Nephron progenitor cell (in vitro differentiated cells): ENCODE data around the gene EYA2.

ENCODE experiments used
- DNase-seq: peaks from one replicate; pipeline ENCODE4 v3.0.0; 2021
- H3K27ac Mint-ChIP-seq: 2 replicates; pipeline ENCODE4 v1.8.0; 2021; ENCODE audit warnings: mild to moderate bottlenecking, moderate library complexity, mixed read lengths
- H3K27me3 Mint-ChIP-seq: 2 replicates; pipeline ENCODE4 v1.8.0; 2021; ENCODE audit warnings: mild to moderate bottlenecking, low read depth, mixed read lengths; ENCODE audit not compliant: poor library complexity
- H3K36me3 Mint-ChIP-seq: 2 replicates; pipeline ENCODE4 v1.8.0; 2021; ENCODE audit warnings: low read depth, mixed read lengths
- H3K4me1 Mint-ChIP-seq: 2 replicates; pipeline ENCODE4 v1.8.0; 2021; ENCODE audit warnings: mixed read lengths
- H3K4me3 Mint-ChIP-seq: 2 replicates; pipeline ENCODE4 v1.8.0; 2021; ENCODE audit warnings: mild to moderate bottlenecking, moderate library complexity, mixed read lengths
- H3K9me3 Mint-ChIP-seq: 2 replicates; pipeline ENCODE4 v1.8.0; 2021; ENCODE audit warnings: mild to moderate bottlenecking, moderate library complexity, mixed read lengths
- CTCF ChIP-seq: fragments of 200-600 bp; sonication (generic); IDR thresholded peaks from 2 replicates; pipeline ENCODE4 v1.5.0; 2021; ENCODE audit warnings: antibody characterized with exemption

The EYA2 gene

DNA sequence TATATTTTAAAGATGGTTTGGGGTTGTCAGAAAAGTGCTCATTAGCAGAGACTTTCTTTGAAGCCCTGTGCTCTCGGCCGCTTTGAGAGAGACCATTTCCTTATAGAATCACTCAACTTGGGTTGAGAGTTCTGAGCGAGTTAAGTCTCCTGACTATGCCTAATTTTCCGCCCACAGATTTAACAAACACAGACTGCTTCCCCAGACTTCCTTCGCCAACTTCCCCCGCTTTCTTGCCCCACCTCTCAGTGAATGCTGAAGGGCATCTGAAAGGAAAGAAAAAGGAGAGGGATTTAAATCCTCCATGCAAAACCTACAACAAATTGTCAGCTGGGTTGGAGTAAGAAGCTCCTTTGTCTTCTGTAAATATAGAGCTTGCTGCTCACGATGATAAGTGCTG is 224.0 kb downstream of the EYA2 start:
- peak overlapping the region; percentile 81 for H3K27ac Mint-ChIP-seq

DNA sequence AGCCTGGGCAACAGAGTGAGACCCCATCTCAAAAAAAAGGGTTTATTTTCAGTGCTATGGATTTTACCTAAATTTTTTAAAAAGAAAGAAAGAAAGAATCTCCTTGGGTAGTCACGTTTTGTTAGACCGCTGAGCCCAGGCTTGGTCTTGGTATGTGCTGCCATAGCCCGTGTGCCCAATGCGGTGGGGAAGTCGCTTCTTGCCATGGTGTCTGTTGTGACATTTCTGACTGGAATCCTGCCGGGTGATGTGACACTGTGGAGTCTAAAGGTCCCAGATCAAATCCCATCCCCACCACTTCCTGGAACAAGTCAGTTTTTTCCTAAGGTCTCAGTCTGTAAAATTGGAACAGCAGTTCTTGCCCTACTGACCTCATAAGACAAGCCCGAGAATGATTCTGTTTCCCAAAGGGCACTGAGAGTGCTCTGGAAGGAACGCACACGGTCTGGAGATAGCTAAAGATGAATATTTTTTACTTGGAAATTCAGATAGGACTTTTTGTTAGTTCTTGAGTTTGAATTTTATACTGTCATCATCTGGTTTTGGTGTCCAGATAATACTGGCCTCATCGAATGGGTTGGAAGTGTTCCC is 225.8 kb downstream of the EYA2 start:
- Mint-ChIP-seq H3K36me3 (no peaks in the 10 kb centered on the region), H3K4me1 (peaks cover 37% of the 10 kb centered on the region), H3K9me3 (no peaks in the 10 kb centered on the region), H3K27ac (no peak overlapping the region), H3K27me3 (peaks cover under 1% of the 10 kb centered on the region), H3K4me3 (no peak overlapping the region)
- no peak for DNase-seq
- no peak for TF ChIP-seq CTCF

More for the DNA sequence above, 224.0 kb downstream of the EYA2 start:
- TF ChIP-seq CTCF, result no peak
- H3K4me3 Mint-ChIP-seq, result no peak overlapping the region
- no peak for DNase-seq
- peaks cover 34% of the 10 kb centered on the region for H3K4me1 Mint-ChIP-seq
- no peaks in the 10 kb centered on the region for H3K36me3 Mint-ChIP-seq
- H3K27me3 Mint-ChIP-seq, result peaks cover 3% of the 10 kb centered on the region
- no peaks in the 10 kb centered on the region for H3K9me3 Mint-ChIP-seq

DNA sequence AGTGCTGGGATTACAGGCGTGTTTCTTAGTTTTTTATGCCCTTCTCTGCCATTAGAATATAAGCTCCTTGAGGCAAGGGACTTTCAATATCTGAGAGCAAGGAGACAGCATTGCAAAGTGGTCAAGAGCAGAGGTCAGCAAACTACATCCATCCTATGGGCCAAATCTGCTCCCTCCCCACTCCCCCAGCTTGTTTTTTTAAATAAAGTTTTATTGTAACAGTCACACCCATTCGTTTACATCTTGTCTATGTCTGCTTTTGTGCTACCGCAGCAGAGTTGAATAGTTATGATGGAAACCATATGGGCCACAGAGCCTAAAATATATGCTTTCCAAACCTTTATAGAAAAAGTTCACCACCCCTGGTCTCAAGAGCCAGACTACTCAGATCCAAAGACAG is 227.9 kb downstream of the EYA2 start:
- Mint-ChIP-seq H3K36me3 (no peaks in the 10 kb centered on the region), H3K4me3 (no peak overlapping the region), H3K4me1 (peaks cover 47% of the 10 kb centered on the region), H3K9me3 (no peaks in the 10 kb centered on the region), H3K27ac (no peak overlapping the region), H3K27me3 (no peaks in the 10 kb centered on the region)
- no peak for TF ChIP-seq CTCF
- DNase-seq, result no peak

DNA sequence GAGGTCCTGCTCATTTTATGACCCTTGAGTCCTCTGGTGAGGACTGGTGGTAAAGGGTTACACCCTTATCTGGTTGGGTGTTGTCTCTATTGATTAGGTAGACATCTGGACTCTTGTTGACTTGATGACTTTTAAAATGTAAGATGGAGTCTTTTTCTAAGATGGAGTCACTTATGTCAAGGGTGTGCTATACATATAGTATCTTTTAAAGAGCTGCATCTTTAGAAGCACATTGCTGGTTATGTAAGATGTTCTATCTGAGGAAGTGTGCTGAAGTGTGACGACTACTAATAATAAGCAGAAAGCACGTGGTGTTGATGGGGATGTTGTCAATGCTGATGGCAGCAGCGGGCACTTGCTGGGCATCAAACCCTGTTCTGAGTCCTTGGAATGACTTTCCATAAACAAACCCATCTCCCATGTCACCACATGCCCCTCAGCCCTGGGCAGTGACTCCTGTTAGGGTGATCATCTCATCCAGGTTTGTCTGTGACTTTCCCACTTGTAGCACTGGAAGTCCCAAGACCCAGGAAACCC is 229.6 kb downstream of the EYA2 start:
- Mint-ChIP-seq H3K4me3 (no peak overlapping the region), H3K27ac (no peak overlapping the region), H3K36me3 (no peaks in the 10 kb centered on the region), H3K27me3 (no peaks in the 10 kb centered on the region), H3K9me3 (no peaks in the 10 kb centered on the region), H3K4me1 (peaks cover 41% of the 10 kb centered on the region)
- no peak for DNase-seq
- no peak for TF ChIP-seq CTCF

DNA sequence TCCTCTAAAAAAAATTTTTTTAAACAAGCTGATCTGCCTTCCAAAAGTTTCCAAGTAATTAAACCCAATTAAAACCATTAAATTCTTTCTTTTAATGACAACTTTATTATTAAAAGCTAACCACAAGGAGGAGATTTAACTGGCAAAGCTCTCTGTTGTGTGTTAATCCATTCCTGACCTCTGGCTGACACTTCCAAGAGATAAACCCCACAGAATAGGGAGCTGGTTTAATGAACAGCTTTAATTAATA is 230.8 kb downstream of the EYA2 start:
- Mint-ChIP-seq H3K27ac (peak overlapping the region; percentile 61), H3K9me3 (no peaks in the 10 kb centered on the region), H3K36me3 (no peaks in the 10 kb centered on the region), H3K4me3 (no peak overlapping the region), H3K27me3 (no peaks in the 10 kb centered on the region), H3K4me1 (peaks cover 39% of the 10 kb centered on the region)
- no peak for DNase-seq
- no peak for TF ChIP-seq CTCF
